GM13977 (cell line): Measurements from ENCODE around the gene SVEP1.

Experiments used
- DNase-seq: peaks from one replicate; pipeline ENCODE4 v3.0.0; 2012; ENCODE audit warnings: low spot score
- CTCF ChIP-seq: IDR thresholded peaks from 2 replicates; pipeline ENCODE4 v1.5.1; 2012; ENCODE audit warnings: mild to moderate bottlenecking, control low read depth; ENCODE audit not compliant: insufficient read depth; ENCODE audit errors: extremely low read depth, missing control alignments
- in situ Hi-C: fragments of 300-500 bp; cut with MboI; formaldehyde crosslinking; loops from one replicate; pipeline ENCODE4 v1.12.0; 2022; ENCODE audit warnings: low sequenced_read_pairs, low pct_unique_long_range_greater_than_20kb, mixed read lengths, inconsistent platforms; ENCODE audit not compliant: unreplicated experiment

Gene SVEP1

GRCh38 chr9:110582156-110582555 lies 2.6 kb upstream of the SVEP1 start:
- in situ Hi-C loops: no loop called here
- DNase-seq: no peak
- no peak for TF ChIP-seq CTCF

- TF ChIP-seq CTCF: no peak
- in situ Hi-C loops: no loop called here
- no peak for DNase-seq
Observed at GRCh38 chr9:110580850-110581249, 1.3 kb upstream of the SVEP1 start.

GRCh38 chr9:110579862-110580219 lies 300 bp upstream of the SVEP1 start:
- no peak for TF ChIP-seq CTCF
- DNase-seq: no peak
- in situ Hi-C loops: no loop called here

- DNase-seq: no peak
- no peak for TF ChIP-seq CTCF
- in situ Hi-C loops: no loop called here
Observed at GRCh38 chr9:110578575-110579033, 937 bp downstream of the SVEP1 start.

- in situ Hi-C loops: no loop called here
- DNase-seq: no peak
- TF ChIP-seq CTCF: no peak
Observed at GRCh38 chr9:110575945-110576344, 3.6 kb downstream of the SVEP1 start.

GRCh38 chr9:110575169-110575568 lies 4.4 kb downstream of the SVEP1 start:
- DNase-seq: no peak
- TF ChIP-seq CTCF: no peak
- in situ Hi-C loops: no loop called here

- TF ChIP-seq CTCF: no peak
- in situ Hi-C loops: no loop called here
Observed at GRCh38 chr9:110573305-110573704, 6.2 kb downstream of the SVEP1 start.

More at GRCh38 chr9:110573305-110573704, 6.2 kb downstream of the SVEP1 start:
- DNase-seq: no peak
